ENCODE data around the gene FBRSL1.

- no peak for TF ChIP-seq CTCF (IDR thresholded peaks at IDR 0.05)
- no peak for TF ChIP-seq POLR2AphosphoS5 (IDR thresholded peaks at IDR 0.05)
- no peak for TF ChIP-seq POLR2A (IDR thresholded peaks at IDR 0.05)
Measured at GRCh38 chr12:132451836-132452195, 38.1 kb upstream of the FBRSL1 start.

Measured in transverse colon (tissue), 4 donors.